ENCODE results near the gene ADARB2. TPM values are rescaled to one million over a fixed set of nuclear protein-coding genes. Genes with fewer than 3 reads are reported as not detected.

The ADARB2 gene
- total RNA-seq, 2 donors from 2014 or later, result 8.0 to 12.2 TPM

GRCh38 chr10:1187855-1188557 is 549.3 kb downstream of the ADARB2 start:
- peak; percentile 70 for ATAC-seq

GRCh38 chr10:1187151-1187854 is 550.0 kb downstream of the ADARB2 start:
- Histone ChIP-seq H3K9me3 (no peaks in the 10 kb centered on the region), H3K4me3 (no peak overlapping the region), H3K27ac (peak overlapping the region; percentile 66 to 87 (median 84)), H3K27me3 (no peaks in the 10 kb centered on the region), H3K4me1 (peaks cover 30% of the 10 kb centered on the region), H3K36me3 (replicated peaks in 1 of 2; ENCODE audit: insufficient read depth in 1 of 2, low read depth in 2 of 2) (no peaks in the 10 kb centered on the region)
- intact Hi-C loops (cut with DNase I), result no loop called here
- DNase-seq (no peak), ATAC-seq (no peak)
- TF ChIP-seq POLR2A (IDR thresholded peaks at IDR 0.05) (no peak), CTCF (IDR thresholded peaks at IDR 0.05) (no peak)
- 78 to 84% methylated on average over 22 to 28 of the region's 29 CpGs for WGBS, 2 donors

More at GRCh38 chr10:1187855-1188557, 549.3 kb downstream of the ADARB2 start:
- Histone ChIP-seq H3K36me3 (replicated peaks in 1 of 2; ENCODE audit: insufficient read depth in 1 of 2, low read depth in 2 of 2) (no peaks in the 10 kb centered on the region), H3K4me1 (peaks cover 30% of the 10 kb centered on the region), H3K4me3 (no peak overlapping the region), H3K9me3 (no peaks in the 10 kb centered on the region), H3K27me3 (no peaks in the 10 kb centered on the region), H3K27ac (peak overlapping the region; percentile 66 to 87 (median 84))
- peak in 1 of 4 donors; percentile 20 for DNase-seq
- WGBS, 2 donors, result 45 to 58% methylated on average over 10 to 11 of the region's 11 CpGs
- TF ChIP-seq POLR2A (IDR thresholded peaks at IDR 0.05) (peak in 2 of 3 donors; percentile 13 to 22), CTCF (IDR thresholded peaks at IDR 0.05) (no peak)
- intact Hi-C loops (cut with DNase I), result no loop called here

- no peaks in the 10 kb centered on the region for H3K36me3 ChIP-seq (replicated peaks in 1 of 2; ENCODE audit: insufficient read depth in 1 of 2, low read depth in 2 of 2)
- TF ChIP-seq CTCF (IDR thresholded peaks at IDR 0.05) (no peak), POLR2A (IDR thresholded peaks at IDR 0.05) (no peak)
- intact Hi-C loops (cut with DNase I), result no loop called here
- H3K4me1 ChIP-seq, result peaks cover 30% of the 10 kb centered on the region
- no peaks in the 10 kb centered on the region for H3K27me3 ChIP-seq
- no peak overlapping the region for H3K4me3 ChIP-seq
- no peak for DNase-seq
- no peaks in the 10 kb centered on the region for H3K9me3 ChIP-seq
- no peak for ATAC-seq
- peak overlapping the region; percentile 66 to 87 (median 84) for H3K27ac ChIP-seq
- WGBS, 2 donors, result 68% methylated on average over 7 of the region's 7 CpGs; no CpG with 5 or more reads in 1 of the 2 donors
Measured at GRCh38 chr10:1186683-1186990, 550.7 kb downstream of the ADARB2 start.

- Histone ChIP-seq H3K27ac (peak overlapping the region in 1 of 4 donors; percentile 87), H3K27me3 (no peaks in the 10 kb centered on the region), H3K4me1 (peaks cover 30% of the 10 kb centered on the region), H3K36me3 (replicated peaks in 1 of 2; ENCODE audit: insufficient read depth in 1 of 2, low read depth in 2 of 2) (no peaks in the 10 kb centered on the region), H3K4me3 (no peak overlapping the region), H3K9me3 (no peaks in the 10 kb centered on the region)
- WGBS, 2 donors, result 83 to 85% methylated on average over 9 to 22 of the region's 24 CpGs
- DNase-seq (no peak), ATAC-seq (no peak)
- TF ChIP-seq POLR2A (IDR thresholded peaks at IDR 0.05) (no peak), CTCF (IDR thresholded peaks at IDR 0.05) (no peak)
- intact Hi-C loops (cut with DNase I), result no loop called here
Measured at GRCh38 chr10:1185911-1186682, 551.2 kb downstream of the ADARB2 start.
